GM21825 (cell line): ENCODE measurements around the gene LRP1B.
"Not testable (repeated sequence)": the region's sequence is repeated elsewhere in the genome, so short reads cannot be mapped to it uniquely, and the experiment has no call there.

Experiments
- ATAC-seq: cut with Tn5 transposase; IDR thresholded peaks from one replicate; pipeline ENCODE4 v1.9.1; 2021; ENCODE audit warnings: mild to moderate bottlenecking, moderate library complexity; ENCODE audit not compliant: unreplicated experiment

The LRP1B gene

DNA sequence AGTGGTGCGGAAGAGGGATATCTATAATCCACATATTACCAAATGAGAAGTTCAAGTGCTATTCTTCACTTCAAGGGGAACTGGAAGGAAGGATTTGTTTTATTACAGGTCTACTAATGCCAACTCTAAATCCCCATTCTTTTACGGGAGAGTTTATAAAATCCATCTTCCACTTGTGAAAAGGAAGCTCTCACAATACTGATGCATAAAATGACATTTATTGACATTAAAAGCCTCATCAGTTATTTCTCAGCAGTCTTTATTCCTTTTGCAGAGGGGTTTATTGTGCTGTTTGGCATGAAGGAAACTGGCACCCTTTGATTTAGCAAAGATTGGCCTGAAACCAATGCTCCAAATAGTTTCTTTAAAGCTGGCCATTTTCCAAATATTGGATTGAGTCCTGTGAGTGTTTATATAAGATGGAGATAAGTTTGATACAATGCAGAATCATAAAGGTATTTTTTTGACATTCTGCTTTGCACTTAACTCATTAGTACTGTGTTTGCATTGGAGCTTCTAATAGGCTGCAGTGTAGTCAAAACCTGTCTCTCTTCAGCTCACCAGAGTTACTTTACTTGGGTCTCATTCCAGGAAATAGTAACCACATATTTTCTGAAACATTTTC, 26.6 kb downstream of the LRP1B start:
- ATAC-seq = no peak

DNA sequence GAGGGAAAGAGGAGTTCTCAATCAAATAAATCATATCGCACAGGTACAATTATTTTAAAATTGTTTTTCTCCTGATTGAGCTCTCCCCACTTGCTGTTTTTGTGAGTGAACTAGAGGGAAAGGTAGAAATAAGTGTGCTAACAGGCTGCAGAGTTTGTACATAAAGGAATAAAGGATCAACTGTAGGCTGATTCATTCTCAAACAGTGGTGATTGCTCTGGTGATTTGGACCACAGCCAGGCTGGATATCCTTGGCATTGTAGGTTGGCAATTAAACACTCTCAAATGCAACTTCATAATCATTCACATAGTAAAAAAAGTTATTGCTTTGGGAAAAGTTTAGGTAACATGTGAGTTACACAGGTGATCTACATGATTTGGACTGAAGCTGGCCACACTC, 29.8 kb downstream of the LRP1B start:
- ATAC-seq = no peak

DNA sequence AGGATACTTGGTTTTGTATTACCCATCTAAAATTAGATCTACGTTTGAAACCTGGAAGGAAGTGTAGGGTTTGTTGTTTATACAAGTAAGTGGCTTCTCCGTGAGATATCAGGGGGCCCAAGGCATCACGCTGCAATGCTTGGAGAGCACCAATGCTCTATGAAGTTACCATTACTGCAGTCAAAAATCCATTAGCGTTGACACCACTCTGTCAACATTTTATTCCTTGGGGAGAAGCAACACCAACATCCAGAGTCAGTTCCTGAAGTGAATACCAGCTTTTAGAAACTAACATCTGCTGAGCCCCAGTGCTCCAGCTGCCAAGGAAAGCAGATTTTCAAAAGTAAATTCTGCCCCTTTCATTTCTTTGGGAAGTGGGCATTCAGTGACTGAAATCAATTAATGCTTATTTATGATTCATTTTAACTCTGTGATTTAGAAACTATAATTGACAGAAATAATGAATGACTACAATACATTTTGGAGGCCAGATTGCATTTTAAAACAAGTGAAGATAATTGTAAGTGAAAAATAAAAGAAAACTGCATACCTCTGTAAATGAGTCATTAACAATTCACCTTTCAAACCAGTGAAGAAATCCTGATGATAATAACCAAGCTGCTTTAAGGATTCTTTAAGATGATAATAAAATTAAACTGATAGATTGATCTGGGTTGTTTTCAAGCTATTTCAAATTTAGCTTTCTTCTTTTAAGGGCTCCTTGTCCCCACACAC, 30.5 kb downstream of the LRP1B start:
- ATAC-seq = no peak

DNA sequence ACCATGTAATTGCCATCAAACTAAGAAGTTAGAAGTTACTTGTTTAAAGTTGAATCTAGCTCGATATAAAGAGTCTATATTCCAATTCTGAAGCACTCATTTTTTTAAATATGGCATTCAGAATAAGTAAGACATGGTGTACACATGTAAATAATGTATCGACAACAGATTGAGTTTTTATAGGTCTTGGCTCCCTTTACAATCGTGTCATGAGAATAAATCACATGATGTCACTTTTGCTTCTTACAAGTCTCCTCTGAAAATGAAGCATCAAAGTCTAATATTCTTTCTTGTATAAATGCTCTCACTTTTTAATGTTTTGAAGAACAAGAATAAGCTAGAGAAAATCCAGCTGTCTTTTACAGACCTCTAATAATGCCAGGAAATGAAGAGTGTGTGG, 33.1 kb downstream of the LRP1B start:
- ATAC-seq = no peak

DNA sequence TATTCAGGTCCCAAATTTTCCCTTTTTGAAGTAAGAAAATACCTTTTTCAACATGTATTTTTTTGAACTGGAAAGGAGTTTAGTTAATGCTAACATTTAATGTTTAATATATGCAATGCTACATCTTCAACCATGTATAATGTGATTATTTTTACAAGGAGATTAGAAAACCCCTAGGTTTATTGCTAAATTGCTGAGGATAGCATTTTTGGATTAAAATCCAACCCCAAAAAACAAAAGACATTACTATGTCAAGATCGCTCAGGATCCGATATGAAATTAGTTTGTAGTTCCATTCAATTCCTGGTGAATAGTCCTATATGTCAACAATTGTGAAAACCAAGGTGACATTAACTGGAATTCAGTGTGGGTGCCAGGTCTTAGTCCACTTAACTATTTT, 35.2 kb downstream of the LRP1B start:
- ATAC-seq = no peak

DNA sequence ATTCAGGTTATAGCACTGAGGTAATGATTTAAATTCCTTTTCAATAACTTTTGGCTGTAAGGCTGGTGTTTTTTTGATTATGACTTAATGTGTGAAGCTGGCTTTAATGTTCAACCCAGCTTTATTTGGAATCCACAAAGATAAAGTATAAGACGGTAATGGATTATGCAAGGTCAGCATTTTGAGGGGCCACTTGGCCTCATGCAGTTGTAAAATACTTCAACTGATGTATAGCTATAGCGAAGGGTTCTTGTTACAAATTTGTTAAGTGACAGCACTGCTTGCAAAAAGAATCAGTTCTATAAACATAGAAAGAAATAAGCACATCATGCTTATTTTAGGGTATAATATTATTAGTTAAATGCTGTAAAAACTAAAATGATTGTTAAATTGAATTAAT, 36.6 kb downstream of the LRP1B start:
- no peak for ATAC-seq

DNA sequence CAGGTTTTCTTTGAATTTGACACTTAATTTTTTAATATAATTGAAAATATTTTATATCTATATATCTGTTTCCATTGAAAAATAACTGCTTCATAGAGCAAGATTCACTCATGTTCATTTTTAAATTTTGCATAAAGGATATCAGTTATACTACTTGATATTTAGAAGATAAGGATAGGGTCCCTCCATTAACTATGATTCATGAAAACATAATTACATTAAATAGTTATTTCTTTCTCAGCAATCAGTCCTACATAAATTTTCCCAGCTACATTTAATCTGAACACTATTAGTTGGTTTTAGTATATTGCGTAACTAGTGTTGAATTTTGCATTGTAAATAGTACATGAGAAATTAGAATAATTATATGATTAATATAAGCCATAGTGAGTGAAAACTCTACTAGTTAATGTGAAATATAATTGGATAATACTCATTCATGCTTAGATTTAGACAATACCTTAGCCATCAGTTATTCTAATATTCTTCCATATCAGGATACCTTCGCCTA, 42.7 kb downstream of the LRP1B start:
- no peak for ATAC-seq

DNA sequence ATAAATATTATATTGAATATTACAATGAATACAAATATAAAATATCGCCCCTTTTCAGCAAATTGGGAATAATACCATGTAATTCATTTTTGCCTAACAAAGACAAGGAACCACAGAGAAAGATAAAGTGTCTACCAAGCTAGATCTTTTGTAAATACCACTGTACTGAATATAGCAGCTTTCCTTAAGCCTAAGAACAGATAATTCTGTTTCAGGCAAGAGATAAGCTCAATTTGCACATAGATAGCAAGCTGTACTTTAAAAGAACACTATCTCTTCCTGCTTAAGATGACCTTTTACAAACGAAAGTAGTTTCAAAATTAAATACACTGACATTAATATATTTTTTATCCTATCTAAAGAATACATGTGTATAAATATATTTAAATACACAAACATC, 43.2 kb downstream of the LRP1B start:
- ATAC-seq = not testable (repeated sequence)

DNA sequence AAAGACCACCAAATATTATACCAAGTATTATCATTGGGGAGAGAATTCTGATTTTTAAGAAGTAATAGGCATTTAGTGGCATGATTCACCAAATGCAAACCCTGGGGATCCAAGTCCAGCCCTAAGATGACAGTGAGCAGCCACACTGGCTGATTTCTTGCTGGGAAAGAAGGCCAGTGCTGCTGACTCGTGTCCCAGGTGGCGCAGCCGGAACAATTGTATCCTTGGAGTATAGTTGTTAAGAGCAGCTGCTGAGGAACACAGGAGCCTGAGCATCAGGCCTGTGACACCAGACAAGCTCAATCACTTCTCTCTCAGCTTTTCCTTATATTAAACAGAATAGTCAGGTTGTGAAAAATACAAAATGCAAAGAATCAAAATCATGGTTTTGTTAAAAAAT, 48.4 kb downstream of the LRP1B start:
- no peak for ATAC-seq

DNA sequence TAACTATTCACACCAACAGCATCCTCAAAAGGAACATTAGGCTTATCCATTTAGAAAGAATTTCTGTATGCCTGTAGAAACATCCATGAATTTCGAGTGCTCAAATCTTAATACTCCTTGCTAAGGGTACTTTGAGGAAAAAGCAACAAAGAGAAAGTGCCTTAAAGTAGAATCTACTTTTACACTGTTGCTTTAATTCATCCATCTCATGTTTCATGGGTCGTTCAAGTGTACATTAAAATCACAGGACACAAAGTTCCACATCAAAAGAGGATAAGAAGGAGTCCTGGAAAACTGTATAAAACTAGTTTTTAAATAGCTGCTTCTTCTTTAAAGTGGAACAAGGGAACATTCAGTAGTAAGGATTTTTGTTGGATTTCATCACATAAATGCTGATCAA, 54.5 kb downstream of the LRP1B start:
- no peak for ATAC-seq

DNA sequence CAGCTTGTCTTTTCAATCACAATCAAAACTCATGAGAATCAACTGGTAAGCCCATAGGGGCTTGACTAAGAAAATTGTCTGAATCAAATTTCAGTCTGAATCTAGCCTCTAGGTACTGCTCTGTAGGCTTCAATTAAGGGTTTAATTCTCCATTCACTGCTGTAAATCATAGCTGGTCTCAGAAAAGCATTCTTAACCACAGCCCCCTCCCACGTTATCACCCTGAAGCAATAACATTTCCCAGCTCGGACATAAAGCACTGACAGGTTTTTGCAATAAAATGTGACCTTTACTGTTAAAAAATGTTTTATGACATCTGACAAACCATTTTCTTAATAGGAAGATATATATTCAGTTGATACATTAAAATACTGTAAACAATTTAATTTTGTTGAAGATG, 55.0 kb downstream of the LRP1B start:
- no peak for ATAC-seq

DNA sequence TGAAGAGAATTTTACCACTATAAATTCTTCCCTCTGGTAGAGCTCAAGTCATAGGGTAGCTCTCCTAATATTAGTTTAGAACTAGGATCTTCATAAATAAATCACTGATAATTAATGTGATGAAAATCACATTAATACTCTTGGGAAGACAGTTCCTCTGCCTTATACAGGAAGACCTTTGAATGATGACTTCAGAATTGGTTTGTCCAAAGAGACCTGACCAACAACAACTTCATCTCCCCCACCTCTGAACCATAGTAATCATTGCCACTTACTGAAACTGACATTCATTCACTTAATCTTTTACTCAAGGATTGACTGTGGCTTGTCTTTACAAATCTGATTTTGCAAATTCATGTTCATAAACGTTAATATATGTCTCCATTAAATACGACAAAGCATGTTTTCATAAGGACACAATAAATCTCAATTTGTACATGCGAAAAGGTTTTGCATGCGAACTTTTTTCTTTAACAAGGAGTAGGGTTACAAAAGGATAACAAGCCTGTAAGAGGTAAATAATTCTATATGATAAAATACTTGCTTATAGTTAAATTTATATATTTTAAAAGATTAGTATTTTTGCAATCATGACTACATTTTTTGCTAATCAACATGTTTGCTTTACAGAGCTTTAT, 61.4 kb downstream of the LRP1B start:
- ATAC-seq = no peak

DNA sequence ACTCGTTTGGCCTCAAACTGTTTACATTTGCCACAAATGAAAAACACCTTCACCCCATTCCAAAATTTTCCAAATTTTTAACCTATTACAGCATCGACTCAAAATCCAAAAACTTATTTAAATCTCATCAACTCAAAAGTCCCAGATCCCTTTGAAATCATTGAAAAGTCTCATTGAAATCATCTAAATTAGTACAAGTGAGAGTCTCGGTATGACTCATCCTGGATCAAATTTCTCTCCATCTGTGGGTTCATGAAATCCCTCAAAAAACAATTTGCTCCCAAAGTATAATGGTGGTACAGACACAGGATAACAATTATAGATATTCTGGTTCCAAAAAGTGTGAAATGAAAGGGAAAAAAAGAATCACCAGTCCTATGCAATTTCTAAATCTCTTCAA, 65.1 kb downstream of the LRP1B start:
- no peak for ATAC-seq

DNA sequence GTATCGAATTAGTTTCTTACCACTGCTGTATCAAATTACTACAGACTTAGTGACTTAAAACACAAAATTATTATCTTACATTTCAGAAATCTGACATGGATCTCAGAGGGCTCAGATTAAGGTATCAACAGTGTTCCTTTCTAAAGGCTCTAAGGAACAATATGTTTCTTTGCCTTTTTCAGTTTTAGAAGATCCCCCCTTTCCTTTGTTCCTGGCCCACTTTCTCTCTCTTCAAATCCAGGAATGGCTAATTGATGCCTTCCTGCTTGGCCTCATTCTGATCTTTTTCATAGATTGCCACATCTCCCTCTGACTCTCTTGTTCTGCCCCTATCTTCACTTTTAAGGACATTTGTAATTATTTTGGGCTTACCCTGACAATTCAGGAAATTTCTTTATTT, 65.7 kb downstream of the LRP1B start:
- ATAC-seq = no peak

DNA sequence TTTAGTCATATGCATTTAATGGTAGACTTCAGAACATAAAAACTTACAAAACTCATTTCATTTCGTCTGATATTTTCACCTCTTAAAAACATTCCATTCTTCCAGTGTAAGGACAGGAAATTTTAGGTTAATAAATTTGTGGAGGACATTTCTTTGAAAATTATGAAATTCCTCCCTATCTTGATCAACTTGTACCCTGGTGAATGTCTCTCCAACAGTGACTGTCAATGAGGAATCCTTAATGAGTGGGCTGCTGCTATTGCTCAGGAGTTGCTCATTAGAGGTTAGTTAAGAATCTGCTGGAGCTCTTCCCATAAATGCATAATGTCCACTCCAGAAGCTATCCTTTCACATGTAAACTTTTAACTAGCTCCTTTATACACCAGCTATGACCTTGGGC, 69.1 kb downstream of the LRP1B start:
- ATAC-seq = no peak

DNA sequence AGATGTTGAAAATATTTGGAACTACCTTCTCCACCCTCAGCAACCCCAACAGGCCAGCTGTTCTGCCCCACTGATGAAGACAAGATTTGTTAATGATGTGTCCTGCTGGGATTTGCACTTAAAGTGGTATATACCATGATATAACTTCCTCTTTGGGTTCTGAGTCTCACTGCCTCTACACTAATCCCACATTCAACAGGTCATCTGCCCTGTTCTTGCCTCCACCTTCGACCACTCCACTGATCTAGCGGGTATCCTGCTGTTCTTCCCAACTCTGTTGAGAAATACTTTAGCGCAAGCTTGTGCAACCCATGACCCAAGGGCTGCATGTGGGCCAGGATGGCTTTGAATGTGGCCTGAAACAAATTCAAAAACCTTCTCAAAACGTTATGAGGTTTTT, 72.7 kb downstream of the LRP1B start:
- ATAC-seq = no peak

DNA sequence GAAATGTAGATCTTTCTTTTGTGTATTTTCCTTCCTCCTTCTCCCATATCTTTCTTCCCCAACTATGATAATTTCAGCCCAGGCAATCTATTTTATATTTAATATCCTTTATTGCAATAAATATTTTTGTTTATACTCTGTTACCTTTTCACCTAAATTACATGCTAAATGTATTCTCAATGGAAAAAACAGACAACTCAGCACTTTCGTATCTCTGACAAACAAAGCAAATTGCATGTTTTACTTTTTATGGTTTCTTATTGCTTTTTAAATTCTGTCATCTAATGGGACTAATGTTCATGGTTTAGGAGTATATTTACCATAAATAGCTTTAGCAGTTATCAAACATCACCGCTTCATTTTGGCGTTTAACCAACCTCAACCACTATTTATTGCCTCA, 74.0 kb downstream of the LRP1B start:
- no peak for ATAC-seq

DNA sequence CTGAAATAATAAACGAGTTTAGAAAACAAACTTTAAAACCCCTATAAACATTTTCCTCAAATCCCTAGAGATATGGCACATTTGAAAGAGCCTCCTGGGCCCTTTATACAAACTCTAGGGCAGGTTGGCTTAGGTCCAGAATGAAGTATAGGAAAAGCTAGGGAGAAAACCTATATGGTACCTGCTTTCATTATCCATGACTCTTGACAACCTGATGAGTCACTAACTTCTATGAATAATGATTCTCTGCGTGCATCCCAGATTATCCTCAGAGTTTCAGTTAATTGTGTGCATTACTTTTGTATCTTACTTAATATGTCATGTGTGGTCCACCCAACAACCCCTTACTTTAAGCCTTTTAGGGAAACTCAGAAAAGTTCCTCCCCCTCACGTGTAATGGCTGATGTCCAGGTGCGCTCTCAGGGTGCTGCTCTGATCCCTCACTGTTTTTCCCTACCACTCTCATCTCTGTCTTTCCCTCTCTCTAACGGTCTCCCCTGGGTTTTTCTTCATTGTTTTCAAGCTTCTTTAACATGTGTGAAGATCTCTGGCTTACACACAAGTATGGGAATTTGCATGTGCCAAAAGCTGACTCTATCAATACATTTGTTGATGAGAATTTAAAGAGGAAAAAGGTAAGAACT, 78.5 kb downstream of the LRP1B start:
- no peak for ATAC-seq

DNA sequence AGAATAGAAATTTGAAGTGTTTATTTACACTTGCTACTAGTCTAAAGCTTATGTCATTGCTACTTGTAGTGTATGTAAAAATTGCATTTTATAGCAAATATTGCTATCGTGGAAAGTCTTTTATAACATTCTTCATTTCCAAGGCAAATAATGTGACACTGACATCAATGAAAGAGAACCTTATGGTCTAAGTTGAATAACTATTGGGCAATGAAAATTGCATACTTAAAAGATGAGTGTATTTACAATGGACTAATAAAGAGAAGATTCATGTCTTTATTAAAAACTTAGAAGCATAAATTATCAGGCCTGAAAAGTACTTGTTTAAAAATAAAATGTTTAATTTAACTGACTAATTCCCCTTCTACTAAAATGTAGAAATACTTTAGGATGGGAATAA, 82.2 kb downstream of the LRP1B start:
- ATAC-seq = no peak

DNA sequence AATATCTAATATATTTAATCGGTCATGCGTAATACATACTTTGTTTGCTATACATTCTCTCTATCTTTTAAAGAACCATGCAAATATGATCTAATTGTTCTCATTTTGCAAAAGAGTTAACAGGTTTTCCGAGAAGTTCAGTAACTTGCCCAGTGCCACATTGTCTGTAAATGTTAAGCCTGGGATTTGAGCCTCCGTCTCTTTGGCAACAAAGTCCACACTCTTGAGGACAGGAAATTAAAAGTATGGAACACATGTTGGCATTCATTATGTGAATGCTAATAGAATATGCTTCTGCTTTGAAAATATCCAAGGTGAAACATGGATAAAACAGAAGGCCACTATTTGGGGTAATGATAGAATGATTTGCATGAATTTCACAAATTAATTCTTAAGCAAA, 85.2 kb downstream of the LRP1B start:
- no peak for ATAC-seq

DNA sequence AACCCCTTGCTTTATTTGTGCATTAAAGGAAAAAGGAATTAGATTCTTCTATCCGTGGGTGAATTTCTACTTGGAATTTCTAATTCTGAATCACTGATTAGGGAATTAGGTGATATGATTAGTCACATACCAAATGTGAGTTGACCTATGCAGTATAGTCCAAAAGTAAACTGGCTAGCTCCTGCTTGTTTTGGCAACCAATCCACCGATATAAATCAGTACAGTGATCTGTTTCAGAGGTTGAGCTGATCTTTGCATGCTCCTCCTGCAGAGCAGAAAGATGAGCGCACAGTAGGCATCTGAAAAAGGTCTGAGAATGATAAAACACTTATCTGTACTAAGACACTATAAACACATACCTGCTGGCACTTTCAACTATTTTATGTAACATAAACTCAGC, 86.6 kb downstream of the LRP1B start:
- ATAC-seq = no peak
